Keratinocyte (primary cell): ENCODE results near the gene TENM4.

Source experiments
- EZH2 ChIP-seq: IDR thresholded peaks from one replicate; pipeline ENCODE4 v1.6.1; 2012; ENCODE audit warnings: inconsistent platforms, mild to moderate bottlenecking, low read length, moderate library complexity
- TF ChIP-seq, protein P1 (sequence below), 3 experiments: IDR thresholded peaks in 1 of 3; conservative IDR thresholded peaks in 1 of 3; optimal IDR thresholded peaks in 1 of 3; 2 replicates in 2 of 3; 3 replicates in 1 of 3; pipeline versions ENCODE3 to v1.5.1; 2011; ENCODE audit warnings: low read length in 3 of 3, mild to moderate bottlenecking in 3 of 3, moderate library complexity in 2 of 3, control low read depth in 1 of 3, inconsistent platforms in 1 of 3; ENCODE audit not compliant: insufficient read depth in 2 of 3; ENCODE audit errors: extremely low read depth in 1 of 3

DNA sequence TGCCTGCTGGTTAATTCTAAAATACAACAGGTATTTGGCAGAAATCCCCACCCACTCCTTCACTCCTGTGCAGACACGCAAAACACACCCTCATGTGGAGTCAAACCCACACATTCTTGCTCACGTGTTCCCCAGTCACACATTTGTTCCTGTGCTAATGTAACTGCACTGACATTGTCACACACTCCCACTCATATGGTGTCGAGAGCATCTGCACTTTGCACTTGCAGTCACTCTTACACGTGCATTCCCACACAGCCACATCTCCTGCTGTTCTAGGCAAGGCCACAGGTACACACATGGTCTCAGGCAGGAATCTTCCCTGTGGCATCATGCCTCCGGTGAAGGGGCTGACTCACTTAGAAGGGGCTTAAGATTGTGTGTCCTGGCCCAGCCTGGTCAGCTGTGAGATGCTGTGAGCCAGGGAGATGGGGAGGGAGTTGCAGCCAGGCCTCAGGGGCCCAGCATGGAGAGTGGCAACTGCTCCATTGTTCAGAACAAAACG lies 395.0 kb downstream of the TENM4 start:
- TF ChIP-seq EZH2, result no peak
- TF ChIP-seq, protein P1, sequence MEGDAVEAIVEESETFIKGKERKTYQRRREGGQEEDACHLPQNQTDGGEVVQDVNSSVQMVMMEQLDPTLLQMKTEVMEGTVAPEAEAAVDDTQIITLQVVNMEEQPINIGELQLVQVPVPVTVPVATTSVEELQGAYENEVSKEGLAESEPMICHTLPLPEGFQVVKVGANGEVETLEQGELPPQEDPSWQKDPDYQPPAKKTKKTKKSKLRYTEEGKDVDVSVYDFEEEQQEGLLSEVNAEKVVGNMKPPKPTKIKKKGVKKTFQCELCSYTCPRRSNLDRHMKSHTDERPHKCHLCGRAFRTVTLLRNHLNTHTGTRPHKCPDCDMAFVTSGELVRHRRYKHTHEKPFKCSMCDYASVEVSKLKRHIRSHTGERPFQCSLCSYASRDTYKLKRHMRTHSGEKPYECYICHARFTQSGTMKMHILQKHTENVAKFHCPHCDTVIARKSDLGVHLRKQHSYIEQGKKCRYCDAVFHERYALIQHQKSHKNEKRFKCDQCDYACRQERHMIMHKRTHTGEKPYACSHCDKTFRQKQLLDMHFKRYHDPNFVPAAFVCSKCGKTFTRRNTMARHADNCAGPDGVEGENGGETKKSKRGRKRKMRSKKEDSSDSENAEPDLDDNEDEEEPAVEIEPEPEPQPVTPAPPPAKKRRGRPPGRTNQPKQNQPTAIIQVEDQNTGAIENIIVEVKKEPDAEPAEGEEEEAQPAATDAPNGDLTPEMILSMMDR (optimal IDR thresholded peaks at IDR 0.05 in 1 of 3, IDR thresholded peaks at IDR 0.05 in 1 of 3, conservative IDR thresholded peaks at IDR 0.05 in 1 of 3; ENCODE audit: extremely low read depth in 1 of 3, insufficient read depth in 2 of 3, low read length in 3 of 3), result no peak
